NOMO-1 (cell line): Measurements from ENCODE around the gene KRT4.

Experiments used
- DNase-seq, 2 experiments: peaks; one replicate each; lab custom pipeline; 2025; ENCODE audit not compliant: unreplicated experiment in 2 of 2; lab: John Stamatoyannopoulos, UW

The KRT4 gene

GRCh38 chr12:52757449-52758176, 56.3 kb downstream of the KRT4 start:
- DNase-seq = no peak
